C4-2B (cell line): ENCODE results near the gene ENPP6.
"Not testable (repeated sequence)": the region's sequence is repeated elsewhere in the genome, so short reads cannot be mapped to it uniquely, and the experiment has no call there.

ENCODE experiments used
- H3K27ac ChIP-seq: fragments of 450-650 bp; 2 replicates; pipeline ENCODE4 v1.5.1; 2017
- ZFX ChIP-seq: fragments of 450-650 bp; IDR thresholded peaks from 2 replicates; pipeline ENCODE4 v1.6.1; 2017
- TF ChIP-seq, protein P1 (sequence below): fragments of 450-650 bp; conservative IDR thresholded peaks from 2 replicates; pipeline ENCODE4 v1.5.1; 2017; ENCODE audit warnings: mild to moderate bottlenecking

ENPP6 gene

DNA sequence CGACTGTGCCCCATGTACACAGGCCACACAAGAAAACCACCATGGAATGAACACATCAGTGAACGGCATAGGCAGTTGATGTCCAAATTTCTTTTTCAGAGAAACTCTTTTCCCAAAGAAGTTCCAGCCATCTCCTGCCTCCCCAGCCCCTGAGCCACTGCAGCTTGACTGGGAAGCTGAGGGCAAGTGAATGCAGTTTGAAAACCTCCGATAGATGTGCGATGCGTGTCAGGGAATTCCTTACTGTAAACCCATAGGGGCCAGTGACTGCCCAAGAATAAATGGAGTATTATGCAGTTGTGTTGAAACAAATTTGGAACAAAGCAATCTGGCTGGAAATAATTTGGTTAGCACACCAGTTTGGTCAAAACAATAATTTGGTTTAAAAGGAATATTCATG, 72.1 kb downstream of the ENPP6 start:
- no peak overlapping the region for H3K27ac ChIP-seq
- no peak for TF ChIP-seq ZFX
- TF ChIP-seq, protein P1, sequence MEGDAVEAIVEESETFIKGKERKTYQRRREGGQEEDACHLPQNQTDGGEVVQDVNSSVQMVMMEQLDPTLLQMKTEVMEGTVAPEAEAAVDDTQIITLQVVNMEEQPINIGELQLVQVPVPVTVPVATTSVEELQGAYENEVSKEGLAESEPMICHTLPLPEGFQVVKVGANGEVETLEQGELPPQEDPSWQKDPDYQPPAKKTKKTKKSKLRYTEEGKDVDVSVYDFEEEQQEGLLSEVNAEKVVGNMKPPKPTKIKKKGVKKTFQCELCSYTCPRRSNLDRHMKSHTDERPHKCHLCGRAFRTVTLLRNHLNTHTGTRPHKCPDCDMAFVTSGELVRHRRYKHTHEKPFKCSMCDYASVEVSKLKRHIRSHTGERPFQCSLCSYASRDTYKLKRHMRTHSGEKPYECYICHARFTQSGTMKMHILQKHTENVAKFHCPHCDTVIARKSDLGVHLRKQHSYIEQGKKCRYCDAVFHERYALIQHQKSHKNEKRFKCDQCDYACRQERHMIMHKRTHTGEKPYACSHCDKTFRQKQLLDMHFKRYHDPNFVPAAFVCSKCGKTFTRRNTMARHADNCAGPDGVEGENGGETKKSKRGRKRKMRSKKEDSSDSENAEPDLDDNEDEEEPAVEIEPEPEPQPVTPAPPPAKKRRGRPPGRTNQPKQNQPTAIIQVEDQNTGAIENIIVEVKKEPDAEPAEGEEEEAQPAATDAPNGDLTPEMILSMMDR, result no peak

DNA sequence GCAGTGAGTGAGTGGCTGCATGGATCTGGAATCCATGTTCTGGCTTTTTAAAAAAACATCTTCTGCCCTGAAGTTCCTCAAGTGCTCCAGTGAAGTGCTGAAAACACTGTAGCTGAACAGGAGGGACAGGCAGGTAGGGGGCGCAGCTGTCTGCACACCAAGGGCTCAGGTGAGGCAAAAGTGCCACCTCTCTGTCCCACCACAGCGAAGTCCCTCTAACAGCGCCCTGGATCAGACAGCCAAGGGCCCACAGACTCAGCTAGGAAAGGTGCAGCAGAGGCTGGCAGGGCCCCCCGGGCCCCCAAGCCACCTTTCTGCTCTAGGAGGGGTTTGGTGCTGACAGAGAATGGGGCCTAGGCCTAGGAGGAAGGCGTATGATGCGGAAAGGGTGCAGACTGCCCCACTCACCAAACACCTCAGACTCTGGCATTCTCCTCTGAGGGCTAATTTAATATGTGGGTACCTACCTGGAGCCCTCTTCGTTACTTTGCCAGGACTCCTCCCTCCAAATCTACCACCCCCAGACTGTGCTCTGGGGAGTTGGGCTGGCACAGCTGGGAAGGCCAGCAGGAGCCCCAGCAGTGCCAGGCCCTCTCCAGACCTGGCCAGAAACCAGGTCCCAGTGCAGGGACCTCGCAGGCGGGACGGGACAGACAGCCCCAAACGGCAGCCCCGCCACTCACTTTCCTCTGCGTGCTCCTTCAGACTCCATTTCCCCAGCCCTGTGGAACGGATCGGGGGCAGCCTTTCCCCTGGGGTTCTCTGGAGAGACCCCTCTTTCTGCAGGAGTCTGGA, 73.7 kb downstream of the ENPP6 start:
- no peak overlapping the region for H3K27ac ChIP-seq
- no peak for TF ChIP-seq ZFX
- TF ChIP-seq, protein P1, result no peak

DNA sequence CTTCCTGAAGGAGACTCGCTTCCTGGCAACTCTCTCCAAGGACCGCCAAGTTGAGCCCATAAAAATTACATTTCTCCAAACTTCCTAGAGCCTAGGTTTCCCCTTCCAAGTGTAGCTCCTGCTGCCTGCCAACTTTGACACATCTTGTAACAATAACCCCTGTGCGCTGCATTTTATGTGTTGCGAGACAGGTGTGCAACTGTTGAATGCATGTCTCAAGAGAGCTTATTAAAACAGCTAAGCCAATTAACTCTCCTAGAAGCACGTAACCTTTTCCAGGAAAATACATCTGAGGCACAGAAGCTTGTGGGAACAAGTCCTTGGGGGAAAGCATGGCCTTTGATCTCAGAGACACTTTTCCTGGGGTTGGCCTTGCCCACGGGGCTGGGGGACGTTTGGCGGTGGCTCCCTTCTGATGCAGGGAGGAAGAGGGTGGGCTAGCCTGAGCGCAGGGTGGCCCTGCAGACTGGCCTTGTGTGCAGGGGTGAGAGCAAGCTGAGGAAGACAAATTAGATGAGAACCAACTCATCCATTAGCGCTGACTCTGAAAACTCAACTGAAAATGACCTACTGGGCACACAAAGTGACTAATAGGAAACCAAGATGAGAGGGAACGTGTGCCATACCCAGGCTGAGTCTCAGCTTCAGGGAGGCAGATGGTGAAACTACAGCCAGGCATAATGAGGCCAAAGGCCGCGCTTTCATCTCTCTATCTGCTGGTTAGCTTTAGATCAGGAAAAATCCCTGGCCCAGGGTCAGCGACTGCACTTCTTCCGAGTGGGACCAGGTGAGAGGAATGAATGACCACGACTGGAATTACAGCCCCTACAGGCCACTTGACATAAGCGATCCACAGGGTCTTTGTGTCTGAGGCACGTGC, 75.3 kb downstream of the ENPP6 start:
- TF ChIP-seq ZFX, result no peak
- TF ChIP-seq, protein P1, result no peak
- no peak overlapping the region for H3K27ac ChIP-seq

DNA sequence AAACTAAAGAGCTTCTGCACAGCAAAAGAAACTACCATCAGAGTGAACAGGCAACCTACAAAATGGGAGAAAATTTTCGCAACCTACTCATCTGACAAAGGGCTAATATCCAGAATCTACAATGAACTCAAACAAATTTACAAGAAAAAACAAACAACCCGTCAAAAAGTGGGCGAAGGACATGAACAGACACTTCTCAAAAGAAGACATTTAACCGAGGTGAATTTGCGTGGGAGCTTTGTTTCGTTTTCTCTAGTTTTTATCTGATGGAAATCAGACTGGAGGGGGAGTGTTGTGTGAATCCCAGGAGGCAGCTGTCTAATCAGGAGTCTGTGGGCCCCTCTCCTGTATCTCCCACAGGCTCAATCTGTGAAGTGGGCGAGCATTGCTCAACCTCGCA, 76.8 kb downstream of the ENPP6 start:
- H3K27ac ChIP-seq, result not testable (repeated sequence)

DNA sequence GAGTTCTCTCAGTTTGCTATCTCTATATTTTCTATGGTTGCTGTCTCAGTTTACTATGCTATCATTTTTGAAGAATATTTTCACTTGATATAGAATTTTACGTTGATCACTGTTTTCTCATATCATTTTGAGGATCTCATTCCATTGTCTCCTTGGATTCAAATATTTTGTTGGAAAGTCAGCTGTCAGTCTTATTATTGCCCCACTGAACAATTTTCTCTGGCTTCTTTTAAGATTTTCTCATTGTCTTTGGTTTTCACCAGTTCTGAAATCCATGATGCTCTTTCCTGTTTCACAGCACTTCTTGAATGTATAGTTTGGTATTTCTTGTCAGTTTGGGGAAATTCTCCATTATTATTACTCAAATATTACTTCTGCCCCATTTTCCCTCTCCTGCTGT, 81.1 kb downstream of the ENPP6 start:
- TF ChIP-seq ZFX, result no peak
- TF ChIP-seq, protein P1, result no peak
- no peak overlapping the region for H3K27ac ChIP-seq

DNA sequence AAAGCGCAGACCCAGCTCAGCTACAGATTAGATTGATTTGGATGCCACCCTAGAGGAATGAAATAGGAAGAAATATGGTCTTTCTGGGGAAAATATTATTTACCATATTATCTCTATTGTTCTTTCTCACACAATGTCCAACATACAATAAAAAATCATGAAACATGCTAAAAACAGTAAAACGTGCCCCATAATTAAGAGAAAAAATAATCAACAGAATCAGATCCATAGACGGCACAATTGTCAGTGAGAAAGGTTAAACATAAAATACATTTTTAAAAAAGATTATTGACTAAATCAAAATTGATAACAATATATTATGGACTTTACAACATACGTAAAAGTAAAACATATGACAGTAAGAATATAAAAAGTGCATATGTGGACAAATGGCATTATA, 90.9 kb downstream of the ENPP6 start:
- TF ChIP-seq, protein P1, result no peak
- no peak for TF ChIP-seq ZFX

DNA sequence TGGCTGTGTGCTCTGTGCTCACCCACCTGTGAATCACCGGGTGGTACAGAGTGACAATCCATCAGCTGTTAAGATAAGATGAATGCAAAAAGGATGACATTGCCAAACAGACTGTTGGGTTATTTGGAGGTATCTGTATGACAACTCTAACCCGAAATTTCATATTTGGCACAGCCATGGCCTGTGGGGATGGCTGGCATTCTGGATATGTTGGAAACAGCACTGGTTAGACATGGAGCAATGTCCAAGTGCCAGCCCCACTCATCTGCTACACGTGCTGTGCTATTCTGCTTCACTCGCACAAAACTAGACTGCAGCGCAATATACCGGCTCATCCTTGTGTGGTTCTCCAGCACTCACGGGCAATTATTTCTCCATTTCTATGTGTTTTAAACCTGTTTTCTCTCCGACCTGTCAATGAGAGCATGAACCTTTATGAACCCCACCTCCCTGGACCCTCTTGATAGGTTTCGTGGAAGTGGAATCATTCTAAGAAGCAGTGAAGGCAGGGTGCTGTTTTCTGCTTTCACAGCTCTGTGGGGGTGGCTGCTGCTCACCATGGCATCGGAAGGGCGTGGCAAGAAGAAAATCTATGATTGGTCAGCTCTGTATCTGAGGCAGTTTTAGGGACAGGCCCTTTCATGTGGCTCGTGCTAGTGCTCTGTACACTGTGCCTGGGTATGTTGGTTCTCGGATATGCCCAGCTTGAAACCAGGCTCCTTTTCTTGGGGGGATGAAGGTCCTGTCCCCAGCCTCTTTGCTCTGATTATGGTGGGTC, 94.9 kb downstream of the ENPP6 start:
- no peak overlapping the region for H3K27ac ChIP-seq
- TF ChIP-seq ZFX, result no peak
- TF ChIP-seq, protein P1, result no peak

More for the DNA sequence above, 90.9 kb downstream of the ENPP6 start:
- H3K27ac ChIP-seq, result no peak overlapping the region
